22Rv1 (cell line): ENCODE results near the gene GLI2.

Experiments used
- H3K27ac ChIP-seq: fragments of 450-650 bp; 2 replicates; pipeline ENCODE4 v1.5.1; 2017
- ZFX ChIP-seq: fragments of 450-650 bp; IDR thresholded peaks from 2 replicates; pipeline ENCODE4 v1.6.1; 2017; ENCODE audit warnings: antibody characterized with exemption, borderline replicate concordance
- TF ChIP-seq, protein P1 (sequence below): fragments of 450-650 bp; IDR thresholded peaks from 2 replicates; pipeline ENCODE4 v1.5.1; 2017; ENCODE audit warnings: mild to moderate bottlenecking

The GLI2 gene

DNA sequence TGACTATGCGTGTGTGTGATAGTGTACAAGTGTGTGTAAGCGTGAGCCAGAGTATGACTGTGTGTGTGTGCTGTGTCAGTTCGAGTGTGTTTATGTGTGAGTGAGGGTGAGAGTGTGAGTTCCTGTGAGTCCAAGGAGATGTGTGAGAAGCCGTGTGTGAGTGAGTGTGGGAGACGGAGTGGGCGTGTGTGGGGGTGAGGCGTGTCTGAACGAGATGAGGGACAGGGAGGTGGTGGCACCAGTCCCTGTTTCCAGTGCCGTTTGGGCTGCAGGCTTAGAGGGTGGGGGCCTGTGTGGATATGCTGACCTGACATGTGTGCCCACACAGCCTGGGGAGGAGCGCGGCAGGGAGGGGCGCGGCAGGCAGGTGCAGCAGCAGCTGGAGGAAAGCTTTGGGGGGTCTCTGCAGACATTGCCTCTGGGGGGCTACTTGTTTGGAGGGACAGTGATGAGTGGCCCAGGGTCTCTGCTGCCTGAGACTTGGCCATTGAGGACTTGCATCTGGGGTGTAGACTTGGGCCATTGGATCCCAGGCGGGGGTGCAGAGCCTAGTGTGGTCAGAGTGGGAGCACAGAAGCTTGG lies 41.6 kb downstream of the GLI2 start:
- no peak overlapping the region for H3K27ac ChIP-seq

DNA sequence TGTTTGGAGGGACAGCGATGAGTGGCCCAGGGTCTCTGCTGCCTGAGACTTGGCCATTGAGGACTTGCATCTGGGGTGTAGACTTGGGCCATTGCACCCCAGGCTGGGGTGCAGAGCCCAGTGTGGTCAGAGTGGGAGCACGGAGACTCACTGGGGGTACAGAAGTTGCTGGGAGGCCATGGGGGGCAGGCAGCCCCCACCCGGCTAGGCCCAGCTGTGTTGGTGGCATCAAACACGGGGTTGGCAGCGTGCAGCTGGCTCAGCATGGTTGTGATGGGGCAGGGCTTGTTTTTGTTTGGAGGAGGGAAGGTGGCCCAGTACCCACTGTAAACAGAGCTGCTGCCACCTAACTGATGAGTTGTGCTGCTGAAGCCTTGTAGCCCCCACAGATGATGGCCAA lies 42.1 kb downstream of the GLI2 start:
- no peak overlapping the region for H3K27ac ChIP-seq
- TF ChIP-seq ZFX = no peak
- TF ChIP-seq, protein P1, sequence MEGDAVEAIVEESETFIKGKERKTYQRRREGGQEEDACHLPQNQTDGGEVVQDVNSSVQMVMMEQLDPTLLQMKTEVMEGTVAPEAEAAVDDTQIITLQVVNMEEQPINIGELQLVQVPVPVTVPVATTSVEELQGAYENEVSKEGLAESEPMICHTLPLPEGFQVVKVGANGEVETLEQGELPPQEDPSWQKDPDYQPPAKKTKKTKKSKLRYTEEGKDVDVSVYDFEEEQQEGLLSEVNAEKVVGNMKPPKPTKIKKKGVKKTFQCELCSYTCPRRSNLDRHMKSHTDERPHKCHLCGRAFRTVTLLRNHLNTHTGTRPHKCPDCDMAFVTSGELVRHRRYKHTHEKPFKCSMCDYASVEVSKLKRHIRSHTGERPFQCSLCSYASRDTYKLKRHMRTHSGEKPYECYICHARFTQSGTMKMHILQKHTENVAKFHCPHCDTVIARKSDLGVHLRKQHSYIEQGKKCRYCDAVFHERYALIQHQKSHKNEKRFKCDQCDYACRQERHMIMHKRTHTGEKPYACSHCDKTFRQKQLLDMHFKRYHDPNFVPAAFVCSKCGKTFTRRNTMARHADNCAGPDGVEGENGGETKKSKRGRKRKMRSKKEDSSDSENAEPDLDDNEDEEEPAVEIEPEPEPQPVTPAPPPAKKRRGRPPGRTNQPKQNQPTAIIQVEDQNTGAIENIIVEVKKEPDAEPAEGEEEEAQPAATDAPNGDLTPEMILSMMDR = no peak

More for the DNA sequence above, 41.6 kb downstream of the GLI2 start:
- TF ChIP-seq, protein P1 = no peak
- no peak for TF ChIP-seq ZFX

DNA sequence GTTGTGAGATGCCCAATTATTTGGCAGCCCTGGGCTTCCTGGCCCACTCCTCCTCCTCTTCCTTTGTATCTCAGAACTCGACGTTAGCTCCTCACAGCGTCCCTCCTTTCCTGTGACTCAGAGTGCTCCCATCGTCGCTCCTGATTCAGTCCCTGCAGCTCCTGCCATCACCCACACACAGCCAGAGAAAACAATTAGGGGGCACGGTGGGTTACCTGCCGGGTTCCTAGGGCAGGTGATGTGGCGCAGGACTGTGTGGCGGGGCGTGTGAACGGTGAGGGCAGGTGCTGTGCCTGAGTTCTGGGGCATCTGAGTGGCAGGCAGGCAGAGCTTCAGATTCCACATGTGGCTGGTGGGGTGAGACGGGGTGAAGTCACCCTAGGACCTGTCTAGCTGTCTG lies 42.6 kb downstream of the GLI2 start:
- H3K27ac ChIP-seq = no peak overlapping the region
- no peak for TF ChIP-seq ZFX
- TF ChIP-seq, protein P1 = no peak

DNA sequence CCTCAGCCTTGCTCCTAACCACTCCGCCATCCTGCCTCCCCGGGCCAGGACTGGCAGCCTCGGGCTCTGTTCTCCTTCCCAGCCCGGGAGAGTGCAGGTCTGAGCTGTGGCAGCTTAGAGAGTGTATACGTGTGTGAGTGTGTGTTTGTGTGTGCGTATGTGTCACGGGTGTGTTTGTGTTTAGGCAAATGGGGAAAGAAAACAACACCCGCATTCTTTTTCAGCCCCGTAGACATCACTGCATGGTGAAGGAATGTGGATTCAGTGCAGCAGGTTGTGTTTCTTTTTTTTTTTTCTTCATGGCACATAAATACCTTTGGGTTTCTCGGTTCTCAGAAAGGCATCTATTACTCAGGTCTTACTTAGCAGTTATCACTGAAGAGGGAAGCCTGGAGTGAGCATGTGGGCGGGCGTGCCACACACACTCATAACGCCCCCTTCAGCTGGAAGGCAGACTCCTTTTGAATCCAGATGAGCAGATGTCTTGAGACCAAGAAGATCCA lies 44.2 kb downstream of the GLI2 start:
- TF ChIP-seq, protein P1 = no peak
- no peak for TF ChIP-seq ZFX
- H3K27ac ChIP-seq = no peak overlapping the region

DNA sequence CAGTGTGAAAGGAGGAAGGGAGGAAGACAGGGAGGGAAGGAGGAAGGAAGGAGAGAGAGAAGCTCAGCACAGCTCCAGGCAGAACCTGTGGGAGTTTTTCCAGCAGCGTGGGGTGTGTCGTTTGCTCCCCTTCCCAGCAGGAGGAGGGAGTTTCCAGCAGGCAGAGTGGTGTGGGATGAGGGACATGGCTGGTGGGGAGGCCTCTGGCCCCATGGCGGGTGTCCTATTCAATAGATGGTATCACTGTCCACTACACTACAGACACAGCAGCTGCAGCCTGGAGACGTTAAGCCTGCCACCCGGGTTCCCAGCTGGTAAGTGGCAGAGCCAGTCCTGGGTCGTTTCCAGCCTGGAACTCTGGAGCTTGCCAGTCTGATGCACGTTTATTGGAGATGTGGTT lies 44.7 kb downstream of the GLI2 start:
- TF ChIP-seq, protein P1 = no peak
- TF ChIP-seq ZFX = no peak
- no peak overlapping the region for H3K27ac ChIP-seq

DNA sequence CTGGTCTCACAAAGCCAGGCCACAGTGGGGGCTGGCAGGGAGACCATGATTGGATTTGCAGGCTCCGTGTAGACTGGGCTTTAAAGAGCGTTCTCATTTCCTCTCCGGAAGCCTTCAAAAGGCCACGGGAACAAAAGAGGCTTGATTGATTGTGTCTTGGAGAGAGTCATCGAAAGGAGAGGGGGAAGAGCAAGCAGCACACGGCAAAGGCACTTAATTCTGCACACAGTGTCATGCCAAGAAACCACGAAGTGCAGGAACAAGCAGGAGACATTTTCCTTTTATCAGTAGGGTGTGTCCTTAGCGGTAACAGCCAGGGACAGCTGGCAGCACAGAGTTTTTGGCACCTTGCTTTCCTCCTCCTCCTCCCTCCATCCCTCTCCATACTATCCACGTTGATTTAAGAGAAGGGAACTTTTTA lies 47.7 kb downstream of the GLI2 start:
- TF ChIP-seq, protein P1 = no peak
- no peak for TF ChIP-seq ZFX
- no peak overlapping the region for H3K27ac ChIP-seq

DNA sequence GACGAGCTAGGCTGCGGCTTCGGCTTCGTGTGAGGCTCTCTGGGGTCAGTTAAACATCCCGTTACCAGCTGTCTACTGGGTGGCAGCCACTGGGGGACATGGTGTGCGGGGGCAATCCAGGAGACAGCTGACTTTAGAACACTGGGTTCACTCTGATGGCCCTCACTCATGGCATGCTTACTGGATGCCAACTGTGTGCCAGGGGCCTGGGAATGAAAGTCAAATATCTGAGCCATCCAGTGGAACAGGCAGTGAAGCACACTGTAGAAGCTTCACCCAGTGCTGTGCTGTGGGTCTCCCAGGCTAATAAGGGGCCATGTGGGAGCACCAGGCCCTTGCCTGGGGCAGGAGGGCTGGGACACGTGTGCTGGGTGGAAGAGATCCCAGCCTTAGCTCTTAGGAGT lies 48.3 kb downstream of the GLI2 start:
- TF ChIP-seq ZFX = no peak
- TF ChIP-seq, protein P1 = no peak
- H3K27ac ChIP-seq = no peak overlapping the region
